GM06990 (cell line): ENCODE measurements around the gene PIBF1.
"Not testable (repeated sequence)": the region's sequence is repeated elsewhere in the genome, so short reads cannot be mapped to it uniquely, and the experiment has no call there.

Experiments
- DNase-seq: peaks from one replicate; pipeline ENCODE4 v3.0.0-alpha.2; 2011; ENCODE audit not compliant: insufficient read length; ENCODE audit errors: extremely low read depth
- H3K27me3 ChIP-seq: replicated peaks from 2 replicates; pipeline ENCODE4 v1.6.0; 2011; ENCODE audit warnings: low read length; ENCODE audit not compliant: control insufficient read depth, insufficient read depth
- H3K36me3 ChIP-seq: 2 replicates; pipeline ENCODE4 v1.5.1; 2011; ENCODE audit warnings: low read length; ENCODE audit not compliant: control insufficient read depth, insufficient read depth
- H3K4me3 ChIP-seq: replicated peaks from 2 replicates; pipeline ENCODE4 v1.5.1; 2011; ENCODE audit warnings: low read depth, mild to moderate bottlenecking, control low read depth, low read length
- TF ChIP-seq, protein P1 (sequence below): IDR thresholded peaks from 2 replicates; pipeline ENCODE4 v1.5.1; 2011; ENCODE audit warnings: low read length, control low read depth, mild to moderate bottlenecking, inconsistent platforms; ENCODE audit not compliant: insufficient read depth, poor library complexity, severe bottlenecking

The PIBF1 gene

DNA sequence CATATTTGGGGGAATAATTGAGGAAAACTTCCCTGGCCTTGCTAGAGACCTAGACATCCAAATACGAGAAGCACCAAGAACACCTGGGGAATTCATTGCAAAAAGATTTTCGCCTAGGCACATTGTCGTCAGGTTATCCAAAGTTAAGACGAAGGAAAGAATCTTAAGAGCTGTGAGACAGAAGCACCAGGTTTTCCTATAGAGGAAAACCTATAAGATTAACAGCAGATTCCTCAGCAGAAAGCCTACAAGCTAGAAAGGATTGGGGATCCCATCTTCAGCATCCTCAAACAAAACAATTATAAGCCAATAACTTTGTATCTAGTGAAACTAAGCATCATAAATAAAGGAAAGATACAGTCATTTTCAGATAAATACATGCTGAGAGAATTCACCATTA, 114.9 kb downstream of the PIBF1 start:
- H3K27me3 ChIP-seq, result no peaks in the 10 kb centered on the region
- no peak overlapping the region for H3K4me3 ChIP-seq
- TF ChIP-seq, protein P1, sequence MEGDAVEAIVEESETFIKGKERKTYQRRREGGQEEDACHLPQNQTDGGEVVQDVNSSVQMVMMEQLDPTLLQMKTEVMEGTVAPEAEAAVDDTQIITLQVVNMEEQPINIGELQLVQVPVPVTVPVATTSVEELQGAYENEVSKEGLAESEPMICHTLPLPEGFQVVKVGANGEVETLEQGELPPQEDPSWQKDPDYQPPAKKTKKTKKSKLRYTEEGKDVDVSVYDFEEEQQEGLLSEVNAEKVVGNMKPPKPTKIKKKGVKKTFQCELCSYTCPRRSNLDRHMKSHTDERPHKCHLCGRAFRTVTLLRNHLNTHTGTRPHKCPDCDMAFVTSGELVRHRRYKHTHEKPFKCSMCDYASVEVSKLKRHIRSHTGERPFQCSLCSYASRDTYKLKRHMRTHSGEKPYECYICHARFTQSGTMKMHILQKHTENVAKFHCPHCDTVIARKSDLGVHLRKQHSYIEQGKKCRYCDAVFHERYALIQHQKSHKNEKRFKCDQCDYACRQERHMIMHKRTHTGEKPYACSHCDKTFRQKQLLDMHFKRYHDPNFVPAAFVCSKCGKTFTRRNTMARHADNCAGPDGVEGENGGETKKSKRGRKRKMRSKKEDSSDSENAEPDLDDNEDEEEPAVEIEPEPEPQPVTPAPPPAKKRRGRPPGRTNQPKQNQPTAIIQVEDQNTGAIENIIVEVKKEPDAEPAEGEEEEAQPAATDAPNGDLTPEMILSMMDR, result no peak
- no peak for DNase-seq
- H3K36me3 ChIP-seq, result peaks cover 5% of the 10 kb centered on the region

DNA sequence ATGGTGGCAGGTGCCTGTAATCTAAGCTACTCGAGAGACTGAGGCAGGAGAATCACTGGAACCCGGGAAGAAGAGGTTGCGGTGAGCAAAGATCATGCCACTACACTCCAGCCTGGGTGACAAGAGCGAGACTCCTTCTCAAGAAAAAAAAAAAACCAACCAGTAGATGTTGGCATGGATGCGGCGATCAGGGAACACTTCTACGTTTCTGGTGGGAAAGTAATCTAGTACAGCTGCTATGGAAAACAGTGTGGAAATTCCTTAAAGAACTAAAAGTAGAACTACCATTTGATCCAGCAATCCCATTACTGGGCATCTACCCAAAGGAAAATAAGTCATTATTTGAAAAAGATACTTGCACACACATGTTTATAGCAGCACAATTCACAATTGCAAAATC, 119.6 kb downstream of the PIBF1 start:
- DNase-seq, H3K36me3 ChIP-seq, H3K27me3 ChIP-seq, H3K4me3 ChIP-seq: not testable (repeated sequence)

DNA sequence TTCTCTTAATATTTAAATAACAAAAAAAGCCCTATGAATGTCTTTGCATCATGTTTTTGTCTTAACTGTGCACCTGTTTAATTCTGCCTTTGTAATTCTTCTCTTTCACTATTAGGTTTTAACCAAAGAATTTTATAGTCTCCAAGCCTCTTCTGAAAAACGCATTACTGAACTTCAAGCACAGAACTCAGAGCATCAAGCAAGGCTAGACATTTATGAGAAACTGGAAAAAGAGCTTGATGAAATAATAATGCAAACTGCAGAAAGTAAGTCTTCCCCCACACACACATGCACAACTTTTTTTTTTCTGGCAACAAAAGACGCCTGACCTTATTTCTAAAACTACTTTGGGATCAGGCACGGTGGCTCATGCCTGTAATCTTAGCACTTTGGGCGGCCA, 126.5 kb downstream of the PIBF1 start:
- no peaks in the 10 kb centered on the region for H3K27me3 ChIP-seq
- no peak overlapping the region for H3K4me3 ChIP-seq
- TF ChIP-seq, protein P1, result no peak
- no peak for DNase-seq
- no peaks in the 10 kb centered on the region; the same call in 1 of the 2 replicates for H3K36me3 ChIP-seq

DNA sequence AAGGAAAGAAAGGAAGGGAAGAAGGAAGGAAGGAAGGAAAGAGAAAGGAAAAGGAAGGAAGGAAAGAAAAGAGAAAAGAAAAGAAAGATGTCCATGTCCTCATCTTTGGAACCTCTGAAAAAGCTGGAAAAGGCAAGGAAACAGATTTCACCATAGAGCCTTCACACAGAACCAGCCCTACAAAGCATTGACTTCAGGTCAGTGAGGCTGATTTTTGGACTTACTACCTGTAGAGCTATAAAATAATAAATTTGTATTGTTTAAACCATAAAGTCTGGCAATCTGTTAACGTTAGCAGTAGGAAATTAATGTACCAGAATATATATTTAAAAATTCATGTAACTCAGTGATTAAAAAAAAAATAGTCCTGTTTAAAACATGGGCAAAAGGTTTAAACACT, 130.0 kb downstream of the PIBF1 start:
- TF ChIP-seq, protein P1, result no peak
- DNase-seq, result no peak
- no peak overlapping the region for H3K4me3 ChIP-seq
- H3K27me3 ChIP-seq, result no peaks in the 10 kb centered on the region
- no peaks in the 10 kb centered on the region; the same call in 1 of the 2 replicates for H3K36me3 ChIP-seq

DNA sequence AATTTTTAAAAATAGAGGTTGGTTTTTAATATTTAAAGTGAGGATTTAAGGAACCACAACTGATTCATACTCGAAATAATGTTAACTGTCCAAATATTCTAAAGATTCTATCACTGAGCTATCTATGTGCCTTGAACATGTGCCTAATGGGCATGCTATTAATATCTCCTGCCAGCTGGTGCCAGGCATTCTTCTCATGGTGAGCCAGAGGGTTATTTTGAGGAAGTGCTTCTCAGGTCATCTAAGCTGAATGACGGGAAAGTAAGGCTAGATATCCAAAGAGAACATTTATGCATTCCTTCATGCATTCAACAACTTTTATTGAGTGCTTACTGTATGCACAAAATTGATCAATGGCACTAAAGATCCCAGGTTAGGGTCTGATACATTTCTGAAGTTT, 138.2 kb downstream of the PIBF1 start:
- TF ChIP-seq, protein P1, result no peak
- no peaks in the 10 kb centered on the region for H3K27me3 ChIP-seq
- H3K36me3 ChIP-seq, result peaks cover 2% of the 10 kb centered on the region
- no peak overlapping the region for H3K4me3 ChIP-seq
- no peak for DNase-seq

DNA sequence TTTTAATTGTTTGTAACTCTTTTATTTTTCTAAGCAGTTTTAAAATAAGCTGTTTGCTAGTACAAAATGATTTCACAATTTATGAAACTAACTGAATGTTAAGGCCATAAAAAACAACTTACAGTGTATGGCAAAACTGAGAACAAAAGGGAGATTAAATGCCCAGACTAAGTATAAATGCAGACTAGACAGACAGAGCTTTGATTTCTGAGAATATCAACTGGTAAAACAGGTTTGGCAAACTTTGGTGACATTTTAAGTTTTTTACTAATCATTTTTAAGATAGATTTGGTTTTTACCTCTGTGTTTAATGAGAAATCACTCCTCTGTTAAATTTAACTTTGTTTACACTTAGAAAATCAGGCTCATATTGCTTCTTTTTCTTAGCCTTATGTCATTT, 149.4 kb downstream of the PIBF1 start:
- DNase-seq, result no peak
- TF ChIP-seq, protein P1, result no peak
- no peak overlapping the region for H3K4me3 ChIP-seq
- no peaks in the 10 kb centered on the region for H3K36me3 ChIP-seq
- H3K27me3 ChIP-seq, result no peaks in the 10 kb centered on the region
